NOMO-1 treated with dmso at 0.1 percent for 144 hours (cell line): Measurements from ENCODE around the gene LIN7A.
A peak's percentile ranks its signal among the peaks of the same experiment; 100 is the strongest.
"Not testable (repeated sequence)": the region's sequence is repeated elsewhere in the genome, so short reads cannot be mapped to it uniquely, and the experiment has no call there.

Experiments
- DNase-seq: peaks from one replicate; lab custom pipeline; 2025; ENCODE audit not compliant: unreplicated experiment; lab: John Stamatoyannopoulos, UW

LIN7A gene

DNA sequence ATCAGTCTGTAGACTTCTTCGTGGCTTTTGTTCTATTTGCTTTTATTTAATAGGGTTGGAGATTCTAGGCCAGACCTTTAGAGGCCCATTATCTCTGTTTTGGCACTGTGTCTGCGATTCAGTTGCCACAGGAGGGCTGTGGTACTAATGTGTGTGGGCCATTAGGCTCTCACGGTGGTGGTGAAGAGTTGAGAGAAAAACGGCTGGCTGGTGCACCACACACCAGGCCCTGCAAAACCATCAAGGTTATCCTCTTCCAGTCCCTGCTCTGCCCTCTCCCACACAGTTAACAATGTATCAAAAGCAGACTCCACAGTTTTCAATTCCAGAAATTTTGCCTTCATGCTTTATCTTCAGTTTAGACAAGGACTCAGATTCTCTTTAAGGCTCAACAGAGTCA is 123.3 kb downstream of the LIN7A start:
- no peak for DNase-seq

DNA sequence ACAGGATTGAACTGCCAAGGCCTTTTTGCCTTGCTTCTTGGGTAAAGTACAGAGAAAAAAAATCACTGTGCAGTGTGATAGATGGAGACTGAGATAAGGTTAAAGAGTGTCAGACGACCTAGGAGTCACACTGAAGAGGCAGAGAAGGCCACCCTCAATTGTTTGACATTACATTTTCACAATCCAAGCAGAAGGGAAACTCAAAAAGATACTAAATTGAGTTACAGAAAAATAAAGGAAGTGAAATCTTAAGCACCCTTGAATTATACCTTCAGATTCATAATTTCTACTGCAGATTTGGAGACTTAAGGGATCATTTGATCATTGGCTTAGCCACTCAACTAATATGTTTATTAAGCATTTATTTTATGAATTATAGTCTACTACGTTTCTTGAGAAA is 123.9 kb downstream of the LIN7A start:
- no peak for DNase-seq

DNA sequence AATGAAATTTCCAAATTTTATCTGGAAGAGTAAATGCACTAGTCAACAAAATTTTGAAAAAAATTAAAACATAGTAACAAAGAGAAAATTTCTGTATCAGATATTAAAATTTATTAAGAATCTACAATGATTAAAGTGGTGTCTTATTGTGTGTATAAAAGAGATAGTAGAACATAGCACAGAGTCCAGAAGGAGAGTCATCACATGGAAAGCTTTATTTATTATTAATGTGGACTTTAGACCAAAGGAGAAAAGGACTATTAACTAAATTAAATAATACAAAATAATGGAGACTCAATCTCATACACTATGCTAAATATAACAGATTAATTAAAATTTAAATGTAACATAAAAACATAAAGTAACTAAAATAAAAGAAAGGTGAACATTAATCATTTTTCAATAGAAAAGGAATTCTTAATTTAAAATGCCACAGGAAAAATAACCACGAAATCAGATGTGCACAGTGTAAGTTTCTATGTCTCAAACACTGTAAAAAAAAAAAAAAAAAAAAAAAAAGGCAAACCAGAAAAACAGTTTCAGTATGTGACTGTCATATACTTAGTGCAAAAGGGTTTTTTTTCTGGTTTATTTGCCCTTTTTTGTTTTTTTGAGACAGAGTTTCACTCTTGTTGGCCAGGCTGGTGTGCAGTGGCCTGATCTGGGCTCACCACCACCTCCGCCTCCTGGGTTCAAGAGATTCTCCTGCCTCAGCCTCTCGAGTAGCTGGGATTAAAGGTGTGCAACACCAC is 125.6 kb downstream of the LIN7A start:
- DNase-seq, result no peak

DNA sequence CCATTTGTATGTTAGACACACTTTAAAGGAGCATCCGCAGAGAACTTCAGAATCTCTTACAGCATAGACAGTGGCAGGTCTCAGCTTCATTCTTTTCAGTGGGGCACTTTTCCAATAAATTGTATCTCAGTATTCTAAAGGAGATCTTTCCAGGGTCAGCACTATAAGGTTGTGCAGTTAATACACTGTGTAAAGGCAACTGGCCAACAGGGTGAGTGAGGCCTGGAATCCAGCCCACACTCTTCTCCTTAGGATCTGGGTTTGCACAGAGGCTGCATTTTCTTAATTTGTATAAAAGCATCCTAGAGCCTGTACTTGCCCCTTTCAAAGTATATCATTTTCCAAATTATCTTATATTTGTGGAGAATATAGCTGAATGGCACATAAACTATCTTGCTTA is 126.9 kb downstream of the LIN7A start:
- no peak for DNase-seq

DNA sequence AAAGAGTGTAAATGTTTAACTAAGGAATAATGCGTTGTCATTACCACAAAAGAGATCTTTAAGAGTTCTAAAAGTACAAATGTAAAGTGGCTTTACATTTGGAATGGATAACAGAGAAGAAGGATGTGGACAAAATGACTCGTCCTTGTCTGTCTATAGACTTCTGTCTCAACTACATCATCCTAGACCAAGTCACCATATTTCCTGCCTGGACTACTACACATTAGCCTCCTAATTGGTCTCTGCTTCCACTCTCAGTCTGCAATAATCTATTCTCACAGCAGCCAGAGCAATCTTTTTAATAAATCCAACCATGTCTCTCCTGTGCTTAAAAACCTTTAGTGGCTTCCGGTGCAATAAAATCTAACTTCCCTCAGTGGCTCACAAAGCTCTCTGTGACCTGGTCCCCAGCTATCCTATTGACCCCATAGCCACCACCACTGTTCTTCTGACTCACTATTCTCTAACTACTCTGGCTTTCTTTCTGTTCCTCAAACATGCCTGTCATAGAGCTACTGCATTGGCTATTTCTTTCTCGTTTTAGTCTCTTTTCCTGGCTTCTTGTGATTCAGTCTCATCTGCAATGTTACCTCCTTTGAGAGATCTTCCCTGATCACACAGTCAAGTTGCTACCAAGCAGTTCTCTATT is 130.0 kb downstream of the LIN7A start:
- peak; percentile 72 for DNase-seq

DNA sequence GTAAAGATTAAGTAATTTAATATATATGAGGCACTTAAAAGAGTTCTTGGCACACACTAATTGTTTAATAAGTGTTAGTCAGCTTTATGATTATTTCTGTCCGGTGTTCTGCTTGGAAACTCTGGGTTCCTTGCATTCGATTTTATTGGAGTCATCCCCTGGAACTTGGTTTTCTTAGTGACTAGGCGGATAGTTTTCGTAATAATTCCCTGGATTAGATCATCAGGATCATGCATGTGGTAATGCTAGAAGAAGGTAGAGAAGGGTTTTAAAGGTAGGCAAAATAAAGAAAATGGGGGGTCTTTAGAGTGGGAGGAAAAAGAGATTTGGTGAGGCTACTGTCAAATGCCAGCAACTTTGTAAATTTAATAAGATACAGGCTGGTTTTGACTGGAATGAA is 132.6 kb downstream of the LIN7A start:
- no peak for DNase-seq

DNA sequence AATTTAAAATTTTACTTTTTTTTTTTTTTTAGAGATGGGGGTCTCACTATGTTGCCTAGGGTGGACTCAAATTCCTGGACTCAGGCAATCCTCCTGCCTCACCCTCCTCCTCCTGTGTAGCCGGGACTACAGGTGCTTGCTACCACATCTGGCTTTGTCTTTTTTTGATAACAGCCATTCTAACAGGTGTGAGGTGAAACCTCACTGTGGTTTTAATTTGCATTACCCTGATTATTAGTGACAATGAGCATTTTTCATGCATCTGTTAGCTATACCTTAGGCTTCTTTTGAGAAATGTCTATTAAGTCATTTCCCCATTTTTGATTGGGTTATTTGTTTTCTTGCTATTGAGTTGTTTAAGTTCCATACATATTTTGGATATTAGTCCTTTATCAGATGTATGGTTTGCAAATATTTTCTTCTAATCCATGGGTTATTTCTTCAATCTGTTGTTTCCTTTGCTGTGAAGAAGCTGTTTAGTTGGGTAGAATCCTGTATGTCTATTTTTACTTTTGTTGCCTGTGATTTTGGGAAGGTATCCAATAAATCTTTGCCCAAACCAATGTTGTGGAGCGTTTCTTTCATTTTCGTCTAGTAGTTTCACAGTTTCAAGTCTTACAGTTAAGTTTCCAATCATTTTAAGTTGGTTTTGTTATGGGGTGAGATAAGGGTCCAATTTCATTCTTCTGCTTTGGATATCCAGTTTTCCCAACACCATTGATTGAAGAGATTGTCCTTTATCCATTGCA is 134.9 kb downstream of the LIN7A start:
- DNase-seq, result no peak

DNA sequence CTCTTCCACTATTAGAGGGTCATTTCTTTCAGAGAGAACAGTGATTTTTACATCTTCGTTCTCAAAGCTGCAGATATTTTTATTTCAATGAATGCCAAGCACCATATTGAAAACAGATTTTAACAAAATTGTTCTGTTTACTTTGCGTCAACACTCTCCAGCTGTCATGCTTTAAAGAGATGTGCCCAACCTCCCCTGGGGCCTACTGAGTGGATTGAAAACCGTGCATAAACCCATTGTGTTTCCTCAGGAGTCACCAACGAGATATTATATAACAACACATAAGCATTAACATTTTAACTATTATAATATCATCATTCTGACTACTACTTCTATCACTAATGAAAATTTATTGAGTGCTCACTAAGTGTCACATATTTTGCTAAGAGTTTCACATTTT is 139.5 kb downstream of the LIN7A start:
- no peak for DNase-seq

DNA sequence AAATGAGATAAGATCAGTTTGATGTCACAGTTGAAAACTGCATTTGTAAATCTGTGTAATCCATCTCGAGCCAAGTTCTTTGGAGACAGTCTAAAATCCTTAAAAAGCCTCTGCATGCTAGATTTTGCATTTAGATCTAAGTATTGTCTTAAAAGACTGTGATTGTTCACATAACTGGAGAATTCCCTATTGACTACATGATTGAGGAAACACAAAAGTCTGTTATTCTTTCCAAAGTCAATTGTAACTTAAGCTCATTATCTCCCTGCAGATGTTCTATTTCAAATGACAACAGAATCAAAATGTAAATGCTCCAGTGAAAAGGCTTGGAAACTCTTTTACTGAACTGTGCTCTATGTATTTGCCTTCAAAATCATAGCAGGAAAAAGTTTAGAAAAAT is 143.2 kb downstream of the LIN7A start:
- no peak for DNase-seq

DNA sequence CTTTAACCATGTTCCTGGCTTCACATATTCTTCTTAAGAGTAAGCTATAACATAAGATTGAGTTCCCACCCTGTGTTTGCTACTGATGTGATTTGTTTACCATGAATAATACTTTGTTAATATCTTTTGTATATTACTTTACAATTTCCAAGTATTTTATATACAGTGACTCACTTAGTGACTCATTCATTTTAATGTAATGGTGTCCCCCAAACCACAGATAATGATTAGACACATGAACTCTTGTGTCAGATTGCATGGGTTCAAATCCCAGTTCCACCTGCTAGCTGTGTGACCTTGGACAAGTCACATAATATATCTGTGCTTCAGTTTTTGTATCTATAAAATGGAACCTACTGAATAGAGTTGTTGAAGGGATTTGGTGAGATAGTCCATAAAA is 144.9 kb downstream of the LIN7A start:
- DNase-seq, result no peak

DNA sequence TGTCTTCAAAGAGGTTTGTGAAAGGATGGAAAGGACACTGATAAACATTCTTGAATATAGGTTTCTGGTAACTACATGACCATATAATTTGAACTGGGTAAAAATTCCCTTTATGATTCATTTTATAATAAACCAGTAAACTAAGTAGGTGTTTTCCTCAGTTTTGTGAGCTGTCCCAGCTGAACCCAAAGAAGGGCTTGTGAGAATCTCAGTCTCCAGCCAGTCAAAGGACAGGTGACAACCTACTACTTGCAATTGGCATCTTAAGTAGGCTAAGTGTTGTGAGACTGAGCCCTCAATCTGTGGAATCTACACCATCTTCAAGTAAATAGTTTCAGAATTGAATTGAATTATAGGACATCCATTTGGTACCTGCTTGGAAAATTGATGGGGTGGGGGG is 145.9 kb downstream of the LIN7A start:
- DNase-seq, result no peak

DNA sequence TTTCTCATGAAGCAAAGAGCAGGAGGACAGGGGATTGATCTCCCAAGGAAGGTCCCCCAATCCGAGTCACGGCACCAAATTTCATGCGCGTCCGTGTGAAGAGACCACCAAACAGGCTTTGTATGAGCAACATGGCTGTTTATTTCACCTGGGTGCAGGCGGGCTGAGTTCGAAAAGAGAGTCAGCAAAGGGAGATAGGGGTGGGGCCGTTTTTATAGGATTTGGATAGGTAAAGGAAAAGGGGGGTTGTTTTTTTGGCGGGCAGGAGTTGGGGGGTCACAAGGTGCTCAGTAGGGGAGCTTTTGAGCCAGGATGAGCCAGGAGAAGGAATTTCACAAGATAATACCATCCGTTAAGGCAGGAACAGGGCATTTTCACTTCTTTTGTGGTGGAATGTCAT is 149.3 kb downstream of the LIN7A start:
- DNase-seq, result not testable (repeated sequence)

DNA sequence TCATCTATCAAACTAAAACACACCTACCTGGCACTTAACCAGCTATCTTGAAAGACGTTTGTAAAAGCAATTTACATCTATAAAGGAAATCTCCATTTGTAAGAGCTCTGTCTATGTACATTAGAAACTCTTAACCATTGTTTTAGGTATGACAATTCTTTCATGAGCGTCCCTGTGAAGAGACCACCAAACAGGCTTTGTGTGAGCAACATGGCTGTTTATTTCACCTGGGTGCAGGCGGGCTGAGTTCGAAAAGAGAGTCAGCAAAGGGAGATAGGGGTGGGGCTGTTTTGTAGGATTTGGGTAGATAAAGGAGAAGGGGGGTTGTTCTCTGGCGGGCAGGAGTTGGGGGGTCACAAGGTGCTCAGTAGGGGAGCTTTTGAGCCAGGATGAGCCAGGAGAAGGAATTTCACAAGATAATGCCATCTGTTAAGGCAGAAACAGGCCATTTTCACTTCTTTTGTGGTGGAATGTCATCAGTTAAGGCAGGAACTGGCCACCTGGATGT is 154.7 kb downstream of the LIN7A start:
- not testable (repeated sequence) for DNase-seq

DNA sequence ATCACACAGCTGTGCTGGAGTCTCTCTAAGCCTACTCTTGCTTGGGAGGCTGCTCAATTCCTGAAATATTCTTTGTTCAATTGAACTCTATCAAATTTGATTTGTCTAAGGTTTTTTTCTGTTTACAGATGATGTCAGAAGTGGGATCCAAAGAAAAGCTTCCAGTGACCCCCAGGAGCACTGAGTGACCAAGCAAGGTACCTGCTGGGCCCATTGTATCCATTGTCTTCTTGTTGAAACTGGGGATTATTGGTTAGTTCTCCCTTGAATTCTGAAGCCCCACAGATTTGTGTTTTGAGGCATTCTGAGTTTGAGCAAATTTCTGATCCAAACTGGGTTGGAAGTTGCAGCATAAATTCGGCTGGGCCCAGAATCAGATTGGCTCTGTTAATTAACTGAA is 156.4 kb downstream of the LIN7A start:
- no peak for DNase-seq

DNA sequence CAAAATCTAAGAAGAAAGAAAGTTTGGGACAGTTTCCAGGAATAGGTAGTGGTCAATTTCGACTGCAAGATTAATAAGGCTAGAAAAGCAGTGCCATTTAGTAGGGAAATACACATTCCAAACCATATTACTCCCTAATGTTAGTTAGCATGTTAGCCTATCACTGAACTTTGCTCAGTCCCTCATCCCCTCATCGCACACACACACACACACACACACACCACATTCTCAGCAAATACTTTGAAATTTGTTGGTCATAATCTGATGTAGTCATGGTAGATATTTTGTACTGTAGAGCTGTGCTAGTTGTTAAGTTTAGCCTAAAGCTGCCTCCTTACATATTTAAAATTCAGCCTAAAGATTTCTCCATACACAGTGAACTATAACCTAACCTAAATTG is 157.0 kb downstream of the LIN7A start:
- no peak for DNase-seq

DNA sequence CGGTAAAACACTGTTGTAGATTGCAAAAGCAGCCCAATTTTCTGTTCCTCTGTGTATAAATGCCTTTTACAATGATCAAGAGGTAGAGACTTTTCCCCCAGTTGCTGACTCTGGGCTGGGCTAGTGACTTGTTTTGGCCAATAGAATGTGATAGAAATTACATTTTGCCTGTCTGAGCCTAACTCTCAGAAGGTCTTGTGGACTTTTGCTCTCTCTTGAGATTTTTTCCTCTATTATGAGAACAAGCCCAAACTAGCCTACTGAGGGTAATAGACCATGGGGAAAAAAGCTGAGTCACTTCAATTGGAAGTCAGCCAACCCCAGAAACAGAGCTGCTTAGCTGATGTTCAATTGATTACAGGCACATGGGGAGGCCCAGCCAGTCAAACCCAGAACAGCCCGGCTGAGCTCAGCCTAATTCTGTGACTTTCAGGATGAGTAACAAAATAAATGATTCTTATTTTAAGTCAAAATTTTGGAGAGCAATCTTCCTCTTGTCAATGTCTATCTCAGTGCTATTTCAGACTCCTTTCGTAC is 159.7 kb downstream of the LIN7A start:
- DNase-seq, result peak; percentile 61

DNA sequence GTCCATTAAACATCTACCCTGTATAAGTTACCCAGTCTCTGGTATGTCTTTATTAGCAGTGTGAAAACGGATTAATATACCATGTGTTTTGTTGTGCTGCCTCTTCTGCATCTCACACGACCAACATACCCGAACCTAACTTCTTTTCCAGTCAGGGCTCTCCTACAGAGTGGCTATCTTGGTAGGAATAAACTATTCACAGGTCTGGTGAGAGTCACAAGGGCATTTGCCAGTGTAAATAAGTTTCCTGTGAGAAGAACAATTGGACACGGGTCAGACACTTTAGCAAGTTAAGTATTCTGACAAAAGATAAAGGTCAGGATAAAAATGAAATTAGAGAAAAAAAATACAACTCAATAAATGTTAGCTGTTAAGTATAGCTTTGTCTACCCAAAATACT is 160.1 kb downstream of the LIN7A start:
- no peak for DNase-seq

DNA sequence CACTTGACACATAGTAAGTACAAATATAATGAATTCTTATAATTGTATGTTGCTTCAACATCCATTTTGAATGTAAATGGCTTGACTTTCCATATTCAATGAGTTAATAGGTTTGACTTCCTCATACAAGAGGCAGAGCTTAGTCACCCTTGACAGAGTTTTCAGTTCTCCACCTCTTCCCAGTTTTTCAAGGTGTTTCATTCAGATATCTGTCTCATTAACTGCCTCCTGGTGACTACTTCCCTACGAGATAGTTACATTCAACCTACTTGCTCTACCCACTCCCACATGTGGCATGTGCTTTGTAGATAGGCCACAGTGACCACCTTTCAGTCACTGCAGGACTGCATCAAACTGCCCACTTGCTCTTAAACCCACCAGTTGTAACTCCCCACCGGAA is 161.0 kb downstream of the LIN7A start:
- no peak for DNase-seq

DNA sequence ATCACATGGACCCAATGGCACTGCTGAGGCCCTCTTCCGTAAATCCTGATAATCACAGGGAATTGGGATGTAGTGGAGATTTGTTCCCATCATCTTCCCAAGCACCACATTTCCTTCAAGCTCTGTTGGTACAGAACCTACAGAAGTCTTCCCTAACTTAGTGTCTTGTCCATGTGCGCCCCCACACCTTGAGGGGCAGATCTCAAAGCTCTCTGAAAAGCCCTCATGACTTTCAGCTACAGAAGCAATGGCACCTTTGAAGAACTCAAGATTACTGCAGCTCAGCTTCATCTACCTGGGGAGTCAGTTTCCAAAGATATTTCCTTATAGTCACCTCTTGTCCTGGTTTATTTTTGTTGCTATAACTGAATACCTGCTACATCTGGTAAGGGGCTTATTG is 166.8 kb downstream of the LIN7A start:
- DNase-seq, result no peak

DNA sequence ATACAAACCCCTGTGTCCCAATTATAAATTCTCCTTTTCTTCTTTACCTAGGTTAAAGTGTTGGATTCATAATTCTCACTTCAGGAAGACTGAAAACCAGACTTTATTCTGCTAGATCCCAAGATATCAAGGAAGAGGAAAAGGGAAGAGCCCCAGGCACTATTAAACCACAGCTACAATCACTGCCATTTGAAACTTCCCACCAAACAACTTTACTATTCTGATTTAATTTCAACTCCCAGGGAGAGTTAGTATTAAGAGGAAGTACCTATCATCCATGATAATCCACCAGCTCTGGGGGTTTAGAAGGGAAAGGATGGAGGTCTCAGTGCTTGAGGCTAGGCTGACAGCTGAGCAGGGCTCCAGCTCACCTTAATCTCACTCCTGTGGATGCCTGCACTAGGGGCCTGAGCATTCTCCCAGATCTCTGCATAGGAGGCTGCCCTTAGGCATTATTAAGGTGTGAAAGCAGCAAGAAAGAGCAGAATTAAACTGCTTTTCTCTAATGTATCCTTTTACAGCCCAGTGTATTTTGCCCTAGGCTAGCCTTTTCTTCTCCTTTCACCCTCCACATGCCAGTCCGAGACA is 168.1 kb downstream of the LIN7A start:
- DNase-seq, result no peak

DNA sequence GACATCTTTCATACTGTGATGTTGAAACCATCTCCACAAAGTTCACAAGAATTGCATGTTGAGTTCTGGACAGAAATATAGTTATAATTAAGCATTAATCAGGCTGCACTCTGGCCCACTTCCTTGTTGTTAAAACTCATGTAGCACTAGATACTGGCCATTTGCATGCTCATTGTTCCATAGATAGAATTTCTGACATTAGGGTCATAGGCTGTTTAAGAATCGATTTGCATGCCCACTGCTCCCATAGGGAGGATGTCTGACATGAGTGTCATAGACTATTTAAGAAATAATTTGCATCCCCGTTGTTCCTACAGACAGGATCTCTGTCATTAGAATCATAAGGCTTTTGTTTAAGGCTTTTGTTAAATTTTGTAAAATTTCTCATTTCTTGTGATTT is 170.8 kb downstream of the LIN7A start:
- no peak for DNase-seq
